Parathyroid adenoma (tissue), 2 donors: ENCODE data around the gene LEMD3.

Source experiments
- H2AFZ ChIP-seq: fragments of 300-600 bp; sonication (generic); one replicate; pipeline ENCODE4 v1.7.0; 2017; ENCODE audit warnings: antibody characterized with exemption, mild to moderate bottlenecking
- H3K27ac ChIP-seq: fragments of 300-600 bp; sonication (generic); one replicate; pipeline ENCODE4 v1.7.0; 2017
- H3K27me3 ChIP-seq: fragments of 300-600 bp; sonication (generic); one replicate; pipeline ENCODE4 v1.7.0; 2017; ENCODE audit warnings: low read length; ENCODE audit not compliant: control insufficient read depth, insufficient read depth
- H3K36me3 ChIP-seq: fragments of 300-600 bp; sonication (generic); one replicate; pipeline ENCODE4 v1.7.0; 2017; ENCODE audit warnings: low read length; ENCODE audit not compliant: control insufficient read depth, insufficient read depth
- H3K4me1 ChIP-seq: fragments of 300-600 bp; sonication (generic); one replicate; pipeline ENCODE4 v1.7.0; 2017; ENCODE audit warnings: control low read depth
- H3K4me2 ChIP-seq: fragments of 300-600 bp; sonication (generic); one replicate; pipeline ENCODE4 v1.7.0; 2017; ENCODE audit warnings: low read length
- H3K4me3 ChIP-seq: fragments of 300-600 bp; sonication (generic); one replicate; pipeline ENCODE4 v1.7.0; 2017; ENCODE audit warnings: low read depth, low read length
- H3K79me2 ChIP-seq: fragments of 300-600 bp; sonication (generic); one replicate; pipeline ENCODE4 v1.7.0; 2017; ENCODE audit warnings: control low read depth
- H3K9ac ChIP-seq: fragments of 300-600 bp; sonication (generic); one replicate; pipeline ENCODE4 v1.7.0; 2017; ENCODE audit warnings: mild to moderate bottlenecking
- H3K9me3 ChIP-seq: fragments of 300-600 bp; sonication (generic); one replicate; pipeline ENCODE4 v1.7.0; 2017; ENCODE audit warnings: low read length; ENCODE audit not compliant: control insufficient read depth
- TF ChIP-seq, protein P1 (sequence below): fragments of 300-600 bp; sonication (generic); IDR thresholded peaks from one replicate; pipeline ENCODE4 v1.7.0; 2017; ENCODE audit warnings: antibody characterized with exemption, mild to moderate bottlenecking
- donor health status: primary hyperparathyroidism.

LEMD3 gene

DNA sequence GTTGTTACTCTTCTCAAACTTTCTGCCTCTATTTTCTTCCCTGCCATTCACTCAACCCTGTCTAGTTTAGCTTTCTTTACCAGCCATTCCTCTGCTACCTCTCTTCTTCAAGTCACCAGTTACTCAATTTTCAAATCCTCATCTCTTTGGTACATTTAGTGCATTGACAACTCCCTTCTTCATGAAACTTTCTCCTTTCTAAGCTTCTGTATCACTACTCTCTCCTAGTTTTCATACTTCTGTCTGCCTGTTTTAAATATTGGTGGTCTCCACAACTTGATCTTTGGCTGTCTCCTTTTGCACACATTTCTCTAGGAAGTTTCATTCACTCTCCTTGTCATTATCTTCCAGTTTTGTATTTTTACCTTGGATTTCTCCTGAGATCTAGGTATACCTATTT, 6.0 kb downstream of the LEMD3 start:
- peaks cover 41% of the 10 kb centered on the region for H3K79me2 ChIP-seq
- peaks cover 13% of the 10 kb centered on the region for H3K4me1 ChIP-seq
- peak overlapping the region; percentile 13 for H3K4me2 ChIP-seq

DNA sequence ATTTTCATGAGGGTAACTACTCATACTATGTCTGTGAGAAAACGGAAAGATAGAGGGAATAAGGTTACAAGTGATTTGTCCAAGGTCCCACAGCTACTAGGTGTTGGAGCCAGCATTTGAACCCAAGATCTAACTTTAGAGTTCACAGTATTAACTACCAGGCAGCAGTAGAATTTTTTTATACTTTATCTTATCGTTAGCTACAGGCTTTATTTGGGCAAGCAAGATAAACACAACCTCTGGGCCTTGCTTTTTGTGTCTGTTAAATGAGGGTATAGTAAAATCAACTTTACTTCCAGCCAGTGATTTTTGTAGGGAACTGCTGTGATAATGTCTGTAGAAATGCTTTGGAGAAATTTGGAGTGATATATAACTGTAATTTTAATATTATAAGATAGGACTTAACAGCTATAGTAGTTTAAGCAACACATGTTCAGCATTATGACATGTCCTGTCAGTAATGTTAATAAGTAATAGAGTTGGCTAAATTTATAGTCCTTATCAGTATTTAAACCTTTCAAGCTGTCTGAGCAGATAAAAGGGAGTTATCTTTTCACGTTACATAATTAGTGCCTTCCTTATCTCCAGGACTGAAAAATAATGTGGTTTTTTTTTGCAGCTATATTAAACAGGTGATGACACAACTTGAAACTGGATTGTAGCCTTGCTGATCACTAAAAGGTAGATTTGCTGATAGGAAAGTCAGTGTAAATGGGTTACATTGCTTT, 12.8 kb downstream of the LEMD3 start:
- H3K9me3 ChIP-seq, result no peaks in the 10 kb centered on the region
- no peak overlapping the region for H3K9ac ChIP-seq
- no peaks in the 10 kb centered on the region for H3K4me1 ChIP-seq
- no peaks in the 10 kb centered on the region for H3K36me3 ChIP-seq
- no peak overlapping the region for H3K27ac ChIP-seq
- peaks cover 18% of the 10 kb centered on the region for H3K79me2 ChIP-seq
- no peak overlapping the region for H3K4me3 ChIP-seq
- no peaks in the 10 kb centered on the region for H3K27me3 ChIP-seq
- H3K4me2 ChIP-seq, result no peak overlapping the region
- TF ChIP-seq, protein P1, sequence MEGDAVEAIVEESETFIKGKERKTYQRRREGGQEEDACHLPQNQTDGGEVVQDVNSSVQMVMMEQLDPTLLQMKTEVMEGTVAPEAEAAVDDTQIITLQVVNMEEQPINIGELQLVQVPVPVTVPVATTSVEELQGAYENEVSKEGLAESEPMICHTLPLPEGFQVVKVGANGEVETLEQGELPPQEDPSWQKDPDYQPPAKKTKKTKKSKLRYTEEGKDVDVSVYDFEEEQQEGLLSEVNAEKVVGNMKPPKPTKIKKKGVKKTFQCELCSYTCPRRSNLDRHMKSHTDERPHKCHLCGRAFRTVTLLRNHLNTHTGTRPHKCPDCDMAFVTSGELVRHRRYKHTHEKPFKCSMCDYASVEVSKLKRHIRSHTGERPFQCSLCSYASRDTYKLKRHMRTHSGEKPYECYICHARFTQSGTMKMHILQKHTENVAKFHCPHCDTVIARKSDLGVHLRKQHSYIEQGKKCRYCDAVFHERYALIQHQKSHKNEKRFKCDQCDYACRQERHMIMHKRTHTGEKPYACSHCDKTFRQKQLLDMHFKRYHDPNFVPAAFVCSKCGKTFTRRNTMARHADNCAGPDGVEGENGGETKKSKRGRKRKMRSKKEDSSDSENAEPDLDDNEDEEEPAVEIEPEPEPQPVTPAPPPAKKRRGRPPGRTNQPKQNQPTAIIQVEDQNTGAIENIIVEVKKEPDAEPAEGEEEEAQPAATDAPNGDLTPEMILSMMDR, result no peak
- no peak overlapping the region for H2AFZ ChIP-seq

More for the DNA sequence above, 6.0 kb downstream of the LEMD3 start:
- TF ChIP-seq, protein P1, result no peak
- Histone ChIP-seq H3K9ac (no peak overlapping the region), H2AFZ (no peak overlapping the region), H3K4me3 (no peak overlapping the region), H3K27ac (no peak overlapping the region), H3K27me3 (no peaks in the 10 kb centered on the region), H3K9me3 (no peaks in the 10 kb centered on the region), H3K36me3 (no peaks in the 10 kb centered on the region)

DNA sequence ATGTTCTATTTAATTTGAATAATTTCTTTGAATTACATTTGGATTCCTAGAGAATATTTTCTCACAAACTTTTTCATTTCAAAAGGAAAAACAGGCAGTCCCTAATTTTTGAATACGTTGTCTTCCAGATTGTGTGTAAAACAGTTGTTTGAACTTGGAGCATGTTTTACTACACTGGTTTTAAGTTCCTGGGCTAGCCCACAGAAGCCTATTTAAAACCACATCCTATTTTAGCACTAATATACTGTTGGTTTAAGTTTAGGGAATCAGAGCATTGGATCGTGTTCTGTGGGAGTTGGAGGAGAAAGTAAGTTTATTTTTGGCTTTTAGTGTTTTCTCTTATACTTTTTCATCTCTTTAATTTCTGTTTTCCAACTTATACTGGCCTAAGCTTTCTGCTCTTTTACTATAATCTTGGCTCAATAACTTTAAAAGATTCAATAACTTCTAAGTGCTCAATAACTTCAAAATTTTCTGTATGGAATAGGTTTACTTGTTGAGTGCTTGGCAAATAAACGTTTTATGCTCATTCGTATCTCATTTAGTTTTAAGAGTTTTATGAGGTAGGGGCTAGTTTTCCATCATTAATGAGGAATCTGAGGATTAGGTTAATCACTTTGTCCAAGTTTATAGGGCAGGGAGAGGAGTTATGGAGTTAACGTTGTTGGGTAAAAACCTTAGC, 14.9 kb downstream of the LEMD3 start:
- no peaks in the 10 kb centered on the region for H3K9me3 ChIP-seq
- H3K4me1 ChIP-seq, result no peaks in the 10 kb centered on the region
- no peak overlapping the region for H3K4me3 ChIP-seq
- no peaks in the 10 kb centered on the region for H3K36me3 ChIP-seq
- H3K79me2 ChIP-seq, result peaks cover 15% of the 10 kb centered on the region
- no peak overlapping the region for H3K9ac ChIP-seq
- TF ChIP-seq, protein P1, result no peak
- H2AFZ ChIP-seq, result no peak overlapping the region
- H3K27me3 ChIP-seq, result no peaks in the 10 kb centered on the region
- no peak overlapping the region for H3K4me2 ChIP-seq
- no peak overlapping the region for H3K27ac ChIP-seq

DNA sequence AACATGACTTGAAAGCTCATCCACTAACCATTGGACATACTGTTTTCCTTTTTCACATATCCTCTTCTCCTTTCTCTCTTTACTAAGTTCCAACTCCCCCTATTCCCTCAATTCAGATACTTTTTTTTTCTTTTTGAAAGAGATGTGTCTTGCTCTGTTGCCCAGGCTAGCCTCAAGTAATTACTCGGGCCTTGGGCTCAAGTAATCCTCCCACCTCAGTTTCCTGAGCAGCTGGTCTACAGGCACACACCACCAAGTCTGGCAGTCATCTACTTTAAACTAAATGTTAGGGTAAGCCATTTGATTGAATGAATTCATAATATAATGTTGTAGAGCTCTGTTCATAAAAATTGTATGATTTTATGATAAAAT, 15.5 kb downstream of the LEMD3 start:
- no peaks in the 10 kb centered on the region for H3K9me3 ChIP-seq
- no peaks in the 10 kb centered on the region for H3K27me3 ChIP-seq
- H3K4me3 ChIP-seq, result no peak overlapping the region
- no peak overlapping the region for H2AFZ ChIP-seq
- no peak overlapping the region for H3K9ac ChIP-seq
- no peak overlapping the region for H3K27ac ChIP-seq
- TF ChIP-seq, protein P1, result no peak
- peaks cover 21% of the 10 kb centered on the region for H3K79me2 ChIP-seq
- no peaks in the 10 kb centered on the region for H3K36me3 ChIP-seq
- H3K4me1 ChIP-seq, result no peaks in the 10 kb centered on the region
- no peak overlapping the region for H3K4me2 ChIP-seq
